NCI-H69 (cell line): ENCODE results near the gene GRK1.
"Not testable (repeated sequence)": the region's sequence is repeated elsewhere in the genome, so short reads cannot be mapped to it uniquely, and the experiment has no call there.

Source experiments
- DNase-seq: peaks from one replicate; lab custom pipeline; 2025; lab: John Stamatoyannopoulos, UW

Gene GRK1

GRCh38 chr13:113665597-113666328, 1.3 kb upstream of the GRK1 start:
- DNase-seq = no peak

GRCh38 chr13:113666329-113666670, 719 bp upstream of the GRK1 start:
- DNase-seq = no peak

DNA sequence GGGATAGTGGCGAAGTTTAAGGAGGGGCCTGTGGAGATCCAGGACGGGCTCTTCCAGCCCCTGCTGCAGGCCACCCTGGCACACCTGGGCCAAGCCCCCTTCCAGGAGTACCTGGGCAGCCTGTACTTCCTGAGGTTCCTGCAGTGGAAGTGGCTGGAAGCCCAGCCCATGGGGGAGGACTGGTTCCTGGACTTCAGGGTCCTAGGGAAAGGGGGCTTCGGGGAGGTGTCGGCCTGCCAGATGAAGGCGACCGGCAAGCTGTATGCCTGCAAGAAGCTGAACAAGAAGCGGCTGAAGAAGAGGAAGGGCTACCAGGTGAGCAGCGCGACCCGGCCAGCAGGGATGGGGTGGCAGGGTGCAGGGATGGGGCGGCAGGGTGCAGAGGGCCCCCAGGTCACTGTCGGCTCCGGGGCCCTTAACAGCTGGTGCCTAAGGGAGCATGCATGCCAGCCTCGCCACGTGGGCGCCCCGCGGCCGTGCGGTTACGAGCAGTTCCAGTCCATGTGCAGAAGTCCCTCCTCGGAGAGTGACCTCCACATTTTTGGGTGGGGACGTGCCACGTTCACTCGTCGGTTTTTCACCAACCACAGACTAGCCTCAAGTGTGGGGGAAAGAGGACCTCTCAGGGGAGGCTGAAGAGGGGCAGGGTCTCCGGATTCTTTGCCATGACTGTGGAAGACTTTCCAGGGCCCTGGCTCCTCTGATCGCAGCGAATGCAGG, 912 bp downstream of the GRK1 start:
- DNase-seq = no peak

GRCh38 chr13:113668491-113668971, 1.5 kb downstream of the GRK1 start:
- DNase-seq = no peak

DNA sequence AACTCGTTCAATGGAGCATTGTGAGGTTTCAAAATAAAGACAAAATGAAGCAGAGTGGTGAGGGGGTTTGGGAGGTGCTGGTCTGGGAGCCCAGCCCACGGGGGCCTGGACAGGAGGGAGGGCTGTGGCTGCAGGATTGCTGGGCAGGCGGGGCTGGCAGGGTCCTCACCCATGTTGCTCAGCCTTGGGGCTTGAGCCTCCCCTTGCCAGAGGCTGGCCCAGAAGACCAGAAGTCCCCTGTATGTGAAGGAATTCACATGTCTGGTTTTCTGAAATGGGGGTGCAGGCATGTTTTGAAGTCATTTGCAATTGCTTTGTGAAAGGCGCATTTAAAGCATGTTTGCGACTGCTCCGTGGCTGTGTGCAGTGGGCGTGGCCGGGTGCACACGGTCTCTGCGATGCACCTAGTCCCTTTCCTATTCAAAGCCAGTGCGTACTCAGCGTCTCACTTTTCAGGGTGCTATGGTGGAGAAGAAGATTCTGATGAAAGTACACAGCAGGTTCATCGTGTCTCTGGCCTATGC, 2.3 kb downstream of the GRK1 start:
- no peak for DNase-seq

DNA sequence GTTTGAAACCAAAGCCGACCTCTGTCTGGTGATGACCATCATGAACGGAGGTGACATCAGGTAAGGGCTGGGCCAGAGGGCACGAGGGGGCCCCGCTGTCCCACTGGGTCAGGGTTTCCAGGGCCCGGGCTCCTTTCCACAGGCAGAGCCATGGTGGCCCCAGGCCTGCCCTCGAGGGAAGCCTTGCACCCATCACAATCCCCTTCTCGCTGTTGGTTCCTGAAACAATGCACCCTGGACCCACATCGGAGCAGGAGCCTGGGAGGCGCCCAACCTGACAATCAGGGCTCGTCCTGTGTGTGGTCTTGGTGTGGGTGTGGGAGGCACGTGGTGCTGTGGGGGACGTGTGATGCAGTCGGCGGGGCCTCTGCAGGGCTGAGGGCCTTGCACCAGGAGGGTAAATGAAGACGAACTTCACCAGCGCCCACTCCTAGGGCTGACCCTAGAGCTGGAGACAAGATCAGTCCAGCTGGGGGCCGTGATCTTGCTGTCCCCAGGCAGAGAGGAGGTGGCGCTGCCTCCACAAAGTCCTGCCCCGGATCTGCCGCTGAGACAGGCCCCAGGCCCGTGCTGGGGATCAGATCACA, 2.8 kb downstream of the GRK1 start:
- no peak for DNase-seq

- DNase-seq = no peak
These were observed 3.5 kb downstream of the GRK1 start for GRCh38 chr13:113670541-113670940.

DNA sequence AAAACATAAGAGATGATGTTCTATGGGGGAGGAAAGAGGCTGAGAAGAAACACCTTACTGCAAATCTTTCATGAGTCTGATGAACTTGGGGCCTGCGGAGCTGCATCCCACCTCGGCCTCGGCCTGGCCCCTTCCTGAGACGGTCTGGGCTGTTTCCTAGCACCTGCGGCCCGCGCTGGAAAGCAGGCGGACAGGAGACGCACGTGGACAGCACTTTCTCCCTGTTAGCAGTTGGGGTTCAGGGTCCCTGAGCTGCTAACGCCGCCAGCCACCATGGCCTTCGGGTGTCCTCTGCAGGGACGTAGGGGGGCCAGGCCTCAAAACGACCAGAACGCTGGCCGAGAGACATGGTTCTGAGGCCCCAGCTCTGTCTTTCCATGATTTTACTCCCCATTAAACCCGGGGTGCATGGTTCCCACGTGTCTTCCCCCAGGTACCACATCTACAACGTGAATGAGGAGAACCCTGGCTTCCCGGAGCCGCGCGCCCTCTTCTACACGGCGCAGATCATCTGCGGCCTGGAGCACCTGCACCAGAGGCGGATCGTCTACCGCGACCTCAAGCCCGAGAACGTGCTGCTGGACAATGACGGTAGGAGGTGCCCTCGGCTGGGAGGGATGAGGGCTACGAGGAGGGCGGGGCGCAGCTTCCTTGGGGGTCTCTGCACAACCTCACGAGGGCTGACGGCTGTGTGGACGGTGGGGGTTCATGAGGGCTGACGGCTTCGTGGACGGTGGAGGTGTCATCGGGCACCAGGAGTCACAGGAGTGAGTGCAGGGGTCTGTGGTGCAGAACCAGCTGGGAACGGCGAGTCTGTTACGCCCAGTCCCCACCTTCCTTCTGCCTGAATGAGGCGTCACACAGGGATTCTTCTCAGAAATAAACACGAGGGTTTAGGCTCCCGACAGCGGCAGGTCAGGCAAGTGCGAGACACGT, 4.3 kb downstream of the GRK1 start:
- DNase-seq = no peak

DNA sequence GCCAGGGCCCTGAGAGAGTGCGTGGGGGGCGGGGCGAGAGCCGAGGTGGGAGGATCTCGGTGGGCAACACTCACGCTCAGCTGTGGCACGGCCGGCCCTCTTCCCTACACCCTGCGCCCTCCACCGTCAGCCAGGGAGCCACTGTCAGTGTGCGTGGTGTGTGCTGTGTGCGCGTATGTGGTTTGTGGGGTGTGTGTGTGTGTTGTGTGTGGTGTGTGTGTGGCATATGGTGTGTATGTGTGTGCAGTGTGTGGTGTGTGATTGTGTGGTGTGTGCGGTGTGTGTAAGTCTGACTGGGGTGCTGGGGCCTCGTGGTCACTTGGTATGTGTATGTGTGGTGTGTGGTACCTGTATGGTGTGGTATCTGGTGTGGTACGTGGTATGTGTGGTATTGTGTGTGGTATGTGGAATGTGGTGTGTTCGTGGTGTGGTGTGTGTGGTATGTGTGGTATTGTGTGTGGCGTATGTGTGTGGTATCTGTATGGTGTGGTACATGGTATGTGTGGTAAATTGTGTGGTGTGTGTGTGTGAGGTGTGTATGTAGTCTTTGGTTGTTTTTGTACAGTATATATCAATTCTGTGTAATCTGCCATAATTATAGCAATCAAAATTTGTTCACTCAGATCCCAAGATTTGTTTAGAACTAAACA, 5.1 kb downstream of the GRK1 start:
- no peak for DNase-seq

DNA sequence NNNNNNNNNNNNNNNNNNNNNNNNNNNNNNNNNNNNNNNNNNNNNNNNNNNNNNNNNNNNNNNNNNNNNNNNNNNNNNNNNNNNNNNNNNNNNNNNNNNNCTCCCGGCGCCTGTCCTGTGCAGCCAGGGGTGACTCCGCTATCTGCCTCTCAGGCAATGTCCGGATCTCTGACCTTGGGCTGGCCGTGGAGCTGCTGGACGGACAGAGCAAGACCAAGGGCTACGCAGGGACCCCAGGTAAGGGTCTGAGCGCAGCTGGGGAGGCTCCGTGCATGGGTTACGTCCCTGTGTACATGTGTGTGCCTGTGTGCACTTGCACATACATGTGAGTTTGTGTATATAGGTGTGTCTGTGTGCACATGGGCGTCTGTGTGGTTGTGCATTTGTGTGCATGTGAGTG, 55.9 kb downstream of the GRK1 start:
- DNase-seq = no peak

- DNase-seq = no peak
These were observed 56.5 kb downstream of the GRK1 start for GRCh38 chr13:113723410-113724015.

DNA sequence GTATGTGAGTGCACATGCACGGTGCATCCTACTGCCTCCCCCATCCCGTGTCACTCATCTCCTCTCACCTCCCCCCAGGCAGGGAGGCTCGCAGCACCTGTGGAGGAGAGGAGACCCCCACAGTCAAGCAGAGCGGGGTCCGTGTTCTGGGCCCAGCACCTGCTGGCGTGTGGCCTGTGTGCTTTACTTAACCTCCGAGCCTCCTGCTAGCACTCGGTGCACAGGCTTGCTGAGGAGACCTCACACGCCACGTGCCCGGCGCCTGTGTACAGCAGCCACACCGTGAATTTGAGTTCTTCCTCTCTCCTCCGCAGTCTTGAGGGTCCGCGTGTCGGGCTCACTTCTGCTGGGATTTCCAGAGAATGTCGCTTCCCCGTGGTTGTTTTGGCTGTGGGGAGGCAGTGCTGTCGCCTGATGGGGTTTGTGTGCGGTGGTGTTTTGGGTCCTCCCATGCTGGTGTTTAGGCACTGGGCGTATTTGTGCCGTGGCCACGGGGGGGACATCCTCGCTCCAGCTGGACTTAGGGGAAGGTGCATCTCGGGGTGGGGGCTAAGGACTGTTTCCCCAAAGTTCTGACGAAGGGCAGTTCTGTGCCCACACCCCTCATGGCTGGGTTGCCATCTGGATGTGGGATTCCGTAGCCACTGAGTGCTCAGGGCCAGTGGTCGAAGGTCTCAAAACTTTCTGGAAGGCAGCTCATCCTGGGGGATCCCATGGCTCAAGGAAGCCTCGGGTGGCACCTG, 57.2 kb downstream of the GRK1 start:
- no peak for DNase-seq

DNA sequence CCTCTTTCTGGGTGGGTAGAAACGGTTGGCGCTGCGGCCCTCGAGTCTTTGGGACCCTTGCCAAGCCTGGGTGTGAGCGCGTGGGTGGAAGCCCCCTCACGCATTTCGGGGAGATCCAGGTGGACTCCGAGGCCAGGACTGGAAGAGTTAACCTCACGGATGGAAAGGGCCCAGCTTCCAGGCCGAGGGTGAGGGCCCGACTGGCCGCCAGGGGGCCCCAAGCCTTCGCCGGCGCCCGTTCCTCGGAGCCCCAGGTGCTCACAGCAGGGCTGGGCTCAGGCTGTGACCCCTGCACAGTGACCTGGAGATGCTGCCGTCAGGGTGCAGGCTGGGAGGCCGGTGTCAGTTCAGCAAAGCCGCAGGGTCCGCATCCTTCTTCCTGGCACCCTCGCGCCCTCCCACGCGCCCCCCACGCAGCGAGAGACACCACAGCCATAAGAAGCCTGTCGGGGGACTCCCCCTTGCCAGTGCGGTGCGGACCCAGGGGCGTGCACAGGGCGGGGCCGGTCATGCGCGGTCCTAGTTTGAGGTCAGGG, 57.8 kb downstream of the GRK1 start:
- peak; percentile 94 for DNase-seq

GRCh38 chr13:113725329-113726105, 58.5 kb downstream of the GRK1 start:
- not testable (repeated sequence) for DNase-seq

- peak; percentile 80 for DNase-seq
These were observed 59.2 kb downstream of the GRK1 start for GRCh38 chr13:113726106-113726821.

- DNase-seq = peak; percentile 40
These were observed 60.0 kb downstream of the GRK1 start for GRCh38 chr13:113726961-113727411.

- DNase-seq = no peak
These were observed 61.6 kb downstream of the GRK1 start for GRCh38 chr13:113728571-113729054.
